ENCODE measurements around the gene HAPSTR1.

- TF ChIP-seq POLR2A (IDR thresholded peaks at IDR 0.05; ENCODE audit: low read depth, low read length): no peak
- no peak for TF ChIP-seq CTCF (IDR thresholded peaks at IDR 0.05; ENCODE audit: extremely low read depth in 1 of 2, insufficient read depth in 1 of 2, low read depth in 1 of 2, low read length in 2 of 2)
- no peak for TF ChIP-seq JUN (IDR thresholded peaks at IDR 0.05; ENCODE audit: borderline replicate concordance, insufficient read depth, insufficient read length, low read depth)
Measured at GRCh38 chr16:9112166-9112843, 20.9 kb downstream of the HAPSTR1 start.
